NCI-H748 (cell line): ENCODE measurements around the gene PARK7.

Source experiments
- DNase-seq: peaks from one replicate; lab custom pipeline; 2025; ENCODE audit not compliant: unreplicated experiment; lab: John Stamatoyannopoulos, UW

PARK7 gene

GRCh38 chr1:7980984-7981383 lies 19.5 kb downstream of the PARK7 start:
- DNase-seq, result no peak

GRCh38 chr1:7983086-7983778 lies 21.7 kb downstream of the PARK7 start:
- DNase-seq, result no peak

- DNase-seq, result no peak
Observed at GRCh38 chr1:7984811-7985210, 23.3 kb downstream of the PARK7 start.

GRCh38 chr1:7985851-7986612 lies 24.5 kb downstream of the PARK7 start:
- no peak for DNase-seq

- DNase-seq, result no peak
Observed at GRCh38 chr1:7987528-7987927, 26.0 kb downstream of the PARK7 start.

GRCh38 chr1:7988576-7988975 lies 27.1 kb downstream of the PARK7 start:
- no peak for DNase-seq

GRCh38 chr1:7989762-7990428 lies 28.4 kb downstream of the PARK7 start:
- no peak for DNase-seq

GRCh38 chr1:7991504-7992440 lies 30.3 kb downstream of the PARK7 start:
- no peak for DNase-seq

GRCh38 chr1:7992885-7993284 lies 31.4 kb downstream of the PARK7 start:
- no peak for DNase-seq

- DNase-seq, result no peak
Observed at GRCh38 chr1:7993593-7994479, 32.3 kb downstream of the PARK7 start.

GRCh38 chr1:7994827-7995226 lies 33.3 kb downstream of the PARK7 start:
- no peak for DNase-seq

- DNase-seq, result no peak
Observed at GRCh38 chr1:7995437-7995836, 33.9 kb downstream of the PARK7 start.

GRCh38 chr1:8002329-8002910 lies 40.9 kb downstream of the PARK7 start:
- no peak for DNase-seq

GRCh38 chr1:8002921-8003320 lies 41.4 kb downstream of the PARK7 start:
- no peak for DNase-seq

- no peak for DNase-seq
Observed at GRCh38 chr1:8003438-8004112, 42.1 kb downstream of the PARK7 start.

- peak; percentile 35 for DNase-seq
Observed at GRCh38 chr1:8004113-8004802, 42.7 kb downstream of the PARK7 start.

GRCh38 chr1:8004803-8005573 lies 43.5 kb downstream of the PARK7 start:
- DNase-seq, result peak; percentile 73
